ENCODE data around the gene ELMO1. TPM values are rescaled to one million over a fixed set of nuclear protein-coding genes. Genes with fewer than 3 reads are reported as not detected.

ELMO1 gene
- total and polyA plus RNA-seq, 2 experiments from 2014 or later: 6.5 to 24.9 TPM

GRCh38 chr7:36958111-36958733 lies 490.4 kb downstream of the ELMO1 start:
- no peaks in the 10 kb centered on the region; the same call in 2 of the 3 replicates for H3K9me3 Mint-ChIP-seq
- no peaks in the 10 kb centered on the region for H3K27me3 ChIP-seq (ENCODE audit: insufficient read depth)
- no peaks in the 10 kb centered on the region for H3K79me2 ChIP-seq (replicated peaks; ENCODE audit: insufficient read depth)
- no peaks in the 10 kb centered on the region for H3K36me3 ChIP-seq (ENCODE audit: insufficient read depth)
- no peak overlapping the region for H3K27ac ChIP-seq (ENCODE audit: low read depth)
- no peak overlapping the region for H2AFZ ChIP-seq
- H3K4me3 ChIP-seq: no peak overlapping the region
- no peaks in the 10 kb centered on the region for H3K27me3 Mint-ChIP-seq (ENCODE audit: insufficient read depth, low read depth, poor library complexity)
- H3K36me3 Mint-ChIP-seq (ENCODE audit: low read depth): no peaks in the 10 kb centered on the region; the same call in 2 of the 3 replicates
- no peak for ATAC-seq
- peaks cover 25% of the 10 kb centered on the region for H3K4me1 ChIP-seq (ENCODE audit: insufficient read depth)
- H3K9me2 ChIP-seq (ENCODE audit: insufficient read depth): peaks cover 23% of the 10 kb centered on the region
- DNase-seq (ENCODE audit: low spot score): no peak
- no peak overlapping the region for H3K27ac Mint-ChIP-seq
- no peak overlapping the region for H3K4me2 ChIP-seq
- H3F3A ChIP-seq (replicated peaks; ENCODE audit: low read depth): no peaks in the 10 kb centered on the region
- H3K4me1 Mint-ChIP-seq: peaks cover 23% of the 10 kb centered on the region
- no peak overlapping the region for H3K4me3 Mint-ChIP-seq
- no peak for TF ChIP-seq EZH2phosphoT487 (IDR thresholded peaks at IDR 0.05; ENCODE audit: unreplicated experiment)
- TF ChIP-seq ZNF462 (CRISPR knock-in tag; IDR thresholded peaks at IDR 0.05): no peak
- no peak for TF ChIP-seq ZNF331 (CRISPR knock-in tag; IDR thresholded peaks at IDR 0.05; ENCODE audit: low read depth)
- TF ChIP-seq EZH2 (IDR thresholded peaks at IDR 0.05; ENCODE audit: low read depth, unreplicated experiment): no peak
- no peak for TF ChIP-seq ZNF114 (CRISPR knock-in tag; IDR thresholded peaks at IDR 0.05)
- TF ChIP-seq ETS1 (IDR thresholded peaks at IDR 0.05): no peak
- TF ChIP-seq CREB1 (CRISPR knock-in tag; IDR thresholded peaks at IDR 0.05; ENCODE audit: low read depth): no peak
- no peak for TF ChIP-seq REST (IDR thresholded peaks at IDR 0.05; ENCODE audit: unreplicated experiment)
- no peak for TF ChIP-seq NANOG (IDR thresholded peaks at IDR 0.05; ENCODE audit: borderline replicate concordance)
- TF ChIP-seq JUNB (IDR thresholded peaks at IDR 0.05; ENCODE audit: unreplicated experiment): no peak
- TF ChIP-seq CTCF (conservative IDR thresholded peaks at IDR 0.05; ENCODE audit: low read depth in 2 of 2): no peak
- no peak for TF ChIP-seq STAT1 (IDR thresholded peaks at IDR 0.05; ENCODE audit: unreplicated experiment)
- no peaks in the 10 kb centered on the region for H4K20me1 ChIP-seq (replicated peaks; ENCODE audit: insufficient read depth)

All from GM23338 (cell line).